SK-N-DZ (cell line): ENCODE data around the gene ARFRP1.

Source experiments
- DNase-seq: peaks from one replicate; pipeline ENCODE4 v3.0.0-alpha.2; 2015; ENCODE audit warnings: low spot score

The ARFRP1 gene

DNA sequence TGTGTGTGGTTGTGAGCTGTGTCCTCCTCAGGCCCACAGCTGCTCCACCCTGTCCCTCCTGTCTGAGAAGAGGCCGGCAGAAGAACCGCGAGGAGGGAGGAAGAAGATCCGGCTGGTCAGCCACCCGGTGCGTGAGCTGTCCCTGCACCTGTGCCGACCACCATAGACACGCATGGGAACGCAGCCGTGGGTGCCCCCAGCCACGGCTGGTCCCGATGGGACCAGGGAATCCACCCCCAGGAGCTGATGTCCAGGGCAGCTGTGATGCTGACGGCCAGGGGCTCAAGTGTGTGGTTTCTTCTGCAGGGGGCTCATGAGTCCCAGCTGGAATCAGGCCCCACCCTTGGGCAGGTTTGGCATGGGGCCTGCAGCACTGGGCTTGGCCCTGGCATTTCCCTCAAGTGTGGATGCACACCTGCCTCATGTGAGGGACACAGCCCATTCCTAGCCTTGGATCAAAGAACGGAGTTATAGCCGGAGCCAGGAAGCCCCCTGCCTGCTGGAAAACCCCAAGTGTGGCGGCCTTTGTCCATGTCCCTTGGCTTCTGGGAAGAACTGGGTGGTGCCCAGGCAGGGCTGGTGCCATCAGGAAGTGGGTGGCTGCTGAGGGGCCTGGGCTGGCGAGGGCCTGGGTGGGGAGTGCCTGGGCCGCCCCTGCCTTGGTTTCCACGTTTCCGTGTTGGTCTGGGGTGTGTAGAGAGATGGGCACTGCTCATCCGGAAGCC, 15.9 kb downstream of the ARFRP1 start:
- no peak for DNase-seq

DNA sequence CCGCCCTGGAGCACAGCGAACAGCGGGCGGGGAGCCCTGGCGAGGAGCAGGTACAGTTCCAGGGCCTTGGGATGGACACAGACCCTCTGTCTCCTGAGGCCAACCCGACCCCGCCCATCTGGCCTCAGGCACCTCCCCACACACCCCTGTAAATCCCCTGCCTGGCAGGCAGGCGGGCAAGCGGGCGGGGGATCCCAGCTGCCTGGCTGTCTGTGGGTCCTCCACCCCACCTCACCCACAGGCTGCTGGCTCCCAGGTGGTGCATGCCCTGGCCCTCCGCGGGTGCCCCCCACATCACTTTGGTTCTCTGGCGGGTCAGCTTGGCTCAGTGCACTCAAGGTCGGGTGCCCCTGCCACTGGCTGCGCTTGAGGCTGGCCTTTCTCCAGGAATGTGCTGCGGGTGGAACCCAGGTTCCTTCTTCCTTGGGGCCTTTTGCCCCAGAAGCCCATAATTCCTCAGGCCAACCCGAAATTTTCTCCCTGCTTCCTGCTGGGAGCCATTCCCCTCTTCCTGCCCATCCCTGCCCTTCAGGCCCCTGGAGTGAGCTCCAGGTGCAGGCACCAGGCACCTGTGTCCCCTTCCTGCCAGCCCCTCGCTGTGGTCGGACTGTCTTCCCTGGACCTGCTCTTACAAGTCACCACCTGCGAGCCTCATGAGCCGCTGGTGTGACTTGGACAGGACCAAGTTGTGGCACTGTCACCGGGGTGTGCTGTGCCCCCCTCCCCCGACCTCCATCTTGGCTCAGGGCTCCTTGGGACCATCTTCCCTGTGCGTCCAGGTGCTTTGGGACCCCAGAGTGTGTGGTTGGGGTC, 16.7 kb downstream of the ARFRP1 start:
- DNase-seq, result no peak

DNA sequence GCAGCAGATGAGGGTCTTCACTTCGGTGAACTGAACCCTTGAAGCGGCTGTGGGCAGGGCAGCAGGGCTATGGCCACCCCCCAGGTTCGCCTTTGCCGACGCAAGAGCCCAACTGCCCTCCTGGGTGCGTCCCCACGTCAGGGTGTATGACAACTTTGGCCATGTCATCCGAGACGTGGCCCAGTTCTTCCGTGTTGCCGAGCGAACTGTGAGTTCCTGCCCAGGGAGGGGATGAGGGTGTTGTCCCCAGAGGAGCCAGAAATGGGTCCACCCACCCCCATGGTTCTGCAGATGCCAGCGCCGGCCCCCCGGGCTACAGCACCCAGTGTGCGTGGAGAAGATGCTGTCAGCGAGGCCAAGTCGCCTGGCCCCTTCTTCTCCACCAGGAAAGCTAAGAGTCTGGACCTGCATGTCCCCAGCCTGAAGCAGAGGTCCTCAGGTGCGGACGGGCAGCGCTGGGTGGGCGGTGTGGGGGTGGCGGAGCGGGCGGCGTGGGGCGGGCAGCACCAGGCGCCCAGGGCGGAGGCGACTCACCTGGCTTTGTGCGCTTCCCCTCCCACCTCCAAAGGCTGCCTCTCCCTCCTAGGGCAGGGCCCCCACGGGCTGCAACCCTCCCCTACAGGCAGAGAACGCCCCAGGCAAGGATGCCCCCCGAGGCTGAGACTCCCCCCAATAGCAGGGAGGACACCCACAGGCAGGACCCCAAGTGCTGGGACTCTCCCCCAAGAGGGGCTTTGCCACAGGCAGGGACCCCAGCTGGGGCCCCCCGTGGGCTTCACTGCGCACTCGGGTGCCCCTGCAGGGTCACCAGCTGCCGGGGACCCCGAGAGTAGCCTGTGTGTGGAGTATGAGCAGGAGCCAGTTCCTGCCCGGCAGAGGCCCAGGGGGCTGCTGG, 17.5 kb downstream of the ARFRP1 start:
- DNase-seq, result no peak

DNA sequence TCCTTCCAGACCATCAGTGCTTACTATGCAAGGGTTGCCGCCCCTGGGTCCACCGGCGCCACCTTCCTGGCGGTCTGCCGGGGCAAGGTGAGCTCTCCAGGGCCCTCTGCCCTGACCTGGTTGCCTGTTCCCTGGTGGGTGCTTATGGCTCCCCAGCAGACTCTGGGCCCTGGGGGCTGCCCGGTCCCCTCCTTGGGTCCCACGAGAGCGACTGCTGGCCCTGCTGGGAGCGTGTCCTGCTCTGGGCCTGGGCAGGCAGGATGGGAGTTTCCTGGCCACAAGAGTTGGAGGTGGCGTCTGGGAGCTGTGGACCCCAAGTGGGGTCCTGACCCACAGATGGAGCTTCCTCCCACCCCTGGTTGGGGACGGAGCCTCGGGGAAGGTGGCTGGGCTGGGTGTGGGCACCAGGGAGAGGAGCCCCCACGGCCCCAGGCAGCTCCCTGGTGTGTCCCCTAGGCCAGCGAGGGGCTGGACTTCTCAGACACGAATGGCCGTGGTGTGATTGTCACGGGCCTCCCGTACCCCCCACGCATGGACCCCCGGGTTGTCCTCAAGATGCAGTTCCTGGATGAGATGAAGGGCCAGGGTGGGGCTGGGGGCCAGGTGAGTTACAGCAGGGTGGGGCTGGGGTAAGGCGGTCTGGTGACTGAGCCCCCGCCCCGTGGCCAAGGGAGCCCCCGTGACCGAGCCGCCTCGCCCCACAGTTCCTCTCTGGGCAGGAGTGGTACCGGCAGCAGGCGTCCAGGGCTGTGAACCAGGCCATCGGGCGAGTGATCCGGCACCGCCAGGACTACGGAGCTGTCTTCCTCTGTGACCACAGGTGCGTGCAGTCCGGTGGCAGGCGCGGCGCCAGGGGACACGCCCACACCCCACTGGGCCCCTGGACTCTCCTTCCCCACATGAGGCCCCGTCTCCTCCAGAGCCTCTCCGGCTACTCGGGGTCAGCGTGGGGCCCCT, 18.5 kb downstream of the ARFRP1 start:
- no peak for DNase-seq

DNA sequence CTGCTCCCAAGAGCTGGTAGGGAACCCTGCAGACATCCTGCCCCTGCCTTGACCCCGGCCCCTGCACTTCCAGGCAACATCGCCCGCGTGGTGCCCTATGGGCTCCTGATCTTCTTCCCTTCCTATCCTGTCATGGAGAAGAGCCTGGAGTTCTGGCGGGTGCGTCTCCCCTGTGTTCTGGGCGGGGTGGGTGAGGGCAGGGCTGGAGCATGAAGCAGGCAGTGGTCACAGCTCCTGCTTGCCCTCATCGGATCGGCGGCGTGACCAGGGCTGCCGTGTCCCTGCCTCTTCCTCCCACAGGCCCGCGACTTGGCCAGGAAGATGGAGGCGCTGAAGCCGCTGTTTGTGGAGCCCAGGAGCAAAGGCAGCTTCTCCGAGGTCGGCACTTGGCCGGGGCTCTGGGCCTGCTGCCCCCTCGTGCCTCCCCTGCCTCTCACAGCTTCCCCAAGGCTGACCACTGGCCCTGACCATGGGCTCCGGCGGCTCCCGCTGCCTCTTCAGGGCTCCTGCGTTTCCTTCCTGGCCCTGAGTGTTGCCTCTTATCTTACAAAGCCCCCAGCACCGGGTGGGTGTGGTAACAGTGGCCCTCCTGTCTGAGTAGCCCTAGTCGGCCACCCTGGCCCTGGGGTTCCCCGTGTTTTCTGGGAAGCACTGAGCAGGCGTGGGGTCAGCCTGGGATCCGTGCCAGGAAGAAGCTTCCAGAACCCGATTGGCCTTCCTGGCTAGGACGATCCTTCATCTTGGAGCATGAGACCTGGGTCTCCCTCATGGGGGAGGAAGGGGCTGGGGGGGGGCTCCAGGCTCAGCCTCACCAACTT, 19.3 kb downstream of the ARFRP1 start:
- no peak for DNase-seq

DNA sequence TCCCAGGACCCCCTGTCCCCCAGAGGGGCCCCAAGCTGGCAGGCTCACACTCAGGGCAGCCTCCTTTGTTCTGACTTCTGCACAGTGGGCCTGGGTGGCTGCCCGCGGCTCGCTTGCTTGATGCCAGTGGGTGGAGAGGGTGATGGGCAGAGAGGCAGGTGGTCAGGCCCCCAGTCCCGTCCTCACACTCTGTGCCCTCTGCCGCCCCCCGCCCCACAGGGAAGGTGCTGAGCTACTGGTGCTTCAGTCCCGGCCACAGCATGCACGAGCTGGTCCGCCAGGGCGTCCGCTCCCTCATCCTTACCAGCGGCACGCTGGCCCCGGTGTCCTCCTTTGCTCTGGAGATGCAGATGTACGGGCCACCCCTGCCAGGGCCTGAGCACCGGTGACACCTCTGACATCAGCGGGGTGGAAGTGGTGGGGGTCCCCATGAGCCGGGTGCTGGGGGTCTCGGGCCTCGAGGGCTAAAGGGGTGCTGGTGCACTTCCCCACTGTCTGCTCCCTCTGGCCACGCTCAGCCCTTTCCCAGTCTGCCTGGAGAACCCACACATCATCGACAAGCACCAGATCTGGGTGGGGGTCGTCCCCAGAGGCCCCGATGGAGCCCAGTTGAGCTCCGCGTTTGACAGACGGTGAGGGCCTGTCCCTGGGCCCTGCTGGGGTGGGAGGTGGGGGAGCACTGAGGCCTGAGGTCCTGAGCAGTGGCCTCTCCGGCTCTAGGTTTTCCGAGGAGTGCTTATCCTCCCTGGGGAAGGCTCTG, 20.2 kb downstream of the ARFRP1 start:
- DNase-seq, result no peak

DNA sequence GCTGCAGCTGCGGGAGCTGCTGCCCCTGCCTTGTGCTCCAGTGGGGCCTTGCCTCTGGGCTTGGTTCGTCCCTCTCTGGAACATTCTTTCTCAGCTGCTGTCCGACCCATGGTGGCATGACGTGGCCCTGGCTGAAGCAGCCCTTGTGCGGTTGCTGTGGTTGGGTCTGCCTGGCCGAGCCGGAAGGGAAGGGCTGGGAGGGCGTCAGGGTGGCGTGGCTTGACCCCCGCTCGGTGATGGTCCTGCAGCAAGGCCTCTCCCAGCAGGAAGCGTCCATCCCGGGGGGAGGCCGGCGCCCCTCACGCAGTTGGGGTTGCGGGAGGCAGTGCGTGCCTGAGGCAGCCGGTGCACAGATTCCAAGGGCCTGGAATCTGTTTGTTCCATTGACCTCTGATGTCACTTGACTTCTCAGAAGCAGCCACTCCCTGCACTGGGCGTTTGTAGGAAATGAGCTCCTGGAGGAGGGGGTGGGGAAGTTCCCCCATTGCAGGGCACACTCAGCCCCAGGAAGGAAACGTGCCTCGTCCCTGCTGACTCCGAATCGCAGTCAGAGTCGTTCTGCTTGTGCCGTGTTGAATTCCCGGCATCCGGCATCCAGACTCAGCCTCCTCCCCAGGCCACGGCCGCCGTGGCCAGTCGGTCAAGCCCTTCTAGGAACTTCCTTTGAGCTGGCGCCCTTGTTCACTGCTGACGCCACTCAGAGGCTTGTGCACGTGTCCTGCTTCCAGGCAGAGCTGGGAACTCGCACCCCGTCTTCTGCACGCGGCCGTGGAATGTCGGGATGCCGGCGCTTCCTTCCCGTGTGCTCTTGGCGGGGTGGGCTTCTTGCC, 21.1 kb downstream of the ARFRP1 start:
- DNase-seq, result peak; percentile 71

DNA sequence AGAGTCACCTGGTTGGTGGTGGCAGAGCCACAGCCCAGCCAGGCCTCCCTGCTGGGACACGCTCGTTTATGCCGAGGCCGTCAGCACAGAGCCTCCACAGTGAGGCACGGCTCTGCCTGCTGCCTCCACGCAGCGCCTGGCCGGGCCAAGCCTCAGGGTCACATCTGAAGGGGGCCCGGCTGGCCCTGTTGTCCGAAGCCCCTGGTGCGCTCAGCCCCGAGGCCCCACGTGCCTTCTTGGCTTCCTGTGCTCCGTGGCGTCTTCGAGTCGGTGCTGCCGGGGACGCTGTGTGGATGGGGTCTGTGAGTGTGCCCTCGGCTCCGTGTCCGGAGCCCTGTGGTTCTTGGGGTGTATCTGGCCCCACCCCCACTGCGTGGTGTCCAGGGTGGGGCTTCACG, 21.7 kb downstream of the ARFRP1 start:
- no peak for DNase-seq

DNA sequence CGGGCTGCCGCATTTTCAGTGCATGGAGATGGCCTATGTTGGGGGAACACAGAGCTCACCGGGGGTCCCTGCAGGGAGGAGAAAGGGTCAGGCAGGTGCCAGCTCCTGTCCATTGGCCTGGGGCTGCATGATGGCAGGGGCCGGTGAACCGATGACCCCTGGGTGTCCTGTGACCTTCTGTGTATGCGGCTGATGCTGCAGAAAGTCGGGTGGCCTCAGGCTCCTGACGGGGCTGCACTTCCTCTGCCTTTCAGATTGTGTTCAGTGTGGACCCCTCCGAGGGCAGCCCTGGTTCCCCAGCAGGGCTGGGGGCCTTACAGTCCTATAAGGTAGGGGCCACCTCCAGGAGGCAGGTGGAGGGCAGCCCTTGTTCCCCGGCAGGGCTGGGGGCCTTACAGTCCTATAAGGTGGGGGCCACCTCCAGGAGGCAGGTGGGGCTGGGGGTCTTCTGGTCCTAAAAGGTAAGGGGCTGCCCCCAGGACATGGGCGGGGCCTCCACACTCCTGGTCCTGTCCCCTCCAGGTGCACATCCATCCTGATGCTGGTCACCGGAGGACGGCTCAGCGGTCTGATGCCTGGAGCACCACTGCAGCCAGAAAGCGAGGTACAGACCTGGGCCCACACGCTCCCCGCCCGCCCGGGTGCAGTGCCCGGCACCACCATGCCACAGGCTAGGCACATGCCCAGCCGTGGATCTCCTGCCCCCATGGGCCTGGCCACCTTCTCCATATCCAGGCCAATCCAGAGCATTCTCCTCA, 22.3 kb downstream of the ARFRP1 start:
- no peak for DNase-seq

DNA sequence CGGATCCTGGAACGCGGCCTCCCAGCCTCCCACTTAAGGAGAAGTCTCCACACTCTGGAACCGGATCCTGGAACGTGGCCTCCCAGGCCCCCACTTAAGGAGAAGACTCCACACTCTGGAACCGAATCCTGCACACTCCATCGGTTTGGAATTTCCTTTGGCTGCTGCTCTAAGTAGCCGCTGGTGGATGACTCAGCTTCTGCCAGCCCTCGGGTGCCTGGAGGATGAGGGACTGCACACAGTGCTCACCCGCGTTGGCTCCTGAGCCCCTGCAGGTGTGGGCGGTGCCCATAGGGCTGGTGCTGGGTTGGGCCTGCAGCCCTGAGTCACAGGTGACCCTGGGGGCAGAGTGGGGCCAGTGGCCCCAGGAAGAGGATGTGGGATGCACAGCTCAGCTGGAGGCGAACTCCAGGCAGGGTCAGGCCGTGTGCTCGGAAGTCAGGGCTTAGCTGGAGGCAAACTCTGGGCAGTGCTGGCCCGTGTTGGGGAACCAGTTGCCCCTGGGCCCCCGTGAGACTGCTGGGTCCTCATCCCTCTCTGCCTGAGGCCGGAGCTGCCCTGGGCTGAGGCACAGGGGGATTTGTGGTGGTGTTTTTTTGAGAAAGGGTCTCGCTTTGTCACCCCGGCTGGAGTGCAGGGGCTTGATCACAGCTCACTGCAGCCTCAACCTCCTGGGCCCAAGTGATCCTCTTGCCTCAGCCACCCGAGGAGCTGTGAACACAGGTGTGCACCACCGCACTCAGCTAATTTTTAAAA, 25.2 kb downstream of the ARFRP1 start:
- DNase-seq, result no peak

DNA sequence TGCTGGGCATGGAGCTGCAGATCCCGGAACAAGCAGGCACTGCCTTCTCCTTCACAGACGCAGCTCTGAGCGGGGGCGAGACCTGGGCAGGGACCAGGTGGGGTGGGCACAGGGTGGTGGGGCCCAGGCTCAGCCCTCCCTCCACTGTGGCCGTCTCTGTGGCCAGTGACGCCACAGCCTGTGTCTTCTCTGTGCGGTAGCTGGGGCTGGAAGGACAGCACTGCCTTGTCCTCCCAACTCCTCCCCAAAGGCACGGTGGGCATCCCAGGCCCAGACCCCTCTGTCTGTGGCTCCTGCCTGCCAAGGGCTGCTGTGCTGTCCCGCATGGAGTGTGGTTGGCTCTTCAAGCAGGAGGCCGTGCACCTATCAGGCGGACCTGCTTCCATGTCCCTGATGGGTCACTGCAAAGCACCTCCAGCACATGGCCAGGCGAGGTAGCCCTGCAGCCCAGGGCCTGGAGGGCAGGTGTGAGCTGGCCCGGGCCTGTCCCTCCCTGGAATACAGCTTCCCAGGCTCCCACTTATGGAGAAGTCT, 26.1 kb downstream of the ARFRP1 start:
- no peak for DNase-seq

DNA sequence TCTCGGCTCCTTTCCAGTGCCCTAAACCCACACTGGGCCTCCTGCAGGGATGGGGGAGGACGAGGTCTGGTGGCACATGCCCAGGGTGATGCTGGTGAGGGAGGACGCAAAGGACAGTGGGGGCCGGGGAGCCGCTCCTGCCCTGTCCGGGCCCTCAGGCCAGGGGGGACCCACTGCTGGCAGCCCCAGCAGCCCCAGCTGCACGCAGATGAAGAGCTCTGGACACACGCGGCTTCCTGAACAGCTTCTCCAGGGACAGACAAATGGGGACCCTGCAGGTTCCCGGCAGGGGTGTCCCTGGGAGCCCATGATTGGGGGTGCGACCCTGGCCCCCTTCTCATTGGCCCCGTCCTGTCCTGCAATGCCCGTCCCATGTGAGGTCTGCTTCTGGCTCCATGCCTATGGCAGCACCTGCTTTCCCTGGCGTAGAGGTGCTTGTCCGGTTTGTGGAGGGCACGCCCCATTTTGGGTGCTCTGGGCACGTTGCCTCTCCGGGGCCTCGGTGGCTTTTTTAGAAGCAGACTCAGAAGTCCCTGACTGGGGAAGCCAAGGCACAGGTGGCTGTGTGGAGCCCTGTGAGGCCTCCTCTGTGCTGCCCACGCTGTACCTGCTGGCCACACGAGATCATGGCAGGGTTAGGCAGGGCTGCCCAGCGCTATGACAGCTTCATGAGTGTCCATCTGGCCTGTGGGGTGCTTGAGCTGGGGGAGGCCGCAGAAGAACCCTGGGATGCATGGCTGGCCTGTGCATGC, 26.7 kb downstream of the ARFRP1 start:
- DNase-seq, result no peak

DNA sequence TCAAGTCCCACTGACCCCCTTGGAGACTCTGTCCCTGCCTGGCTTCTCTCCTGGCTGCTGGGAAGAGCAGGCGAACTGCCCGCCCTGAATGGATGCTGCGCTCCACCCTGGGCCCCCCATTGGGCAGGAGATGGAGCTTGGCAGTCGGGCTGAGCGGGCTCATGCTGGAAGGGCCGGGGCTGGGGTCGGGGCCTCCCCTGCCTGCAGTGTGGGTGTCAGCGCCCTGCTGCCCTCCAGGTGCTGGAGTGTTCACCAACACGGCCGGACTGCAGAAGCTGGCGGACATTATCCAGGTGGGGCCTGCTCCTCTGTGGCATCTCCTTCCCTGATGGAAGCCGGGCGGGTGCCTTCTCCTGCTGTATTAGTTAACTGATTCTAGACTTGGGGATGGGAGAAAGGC, 27.3 kb downstream of the ARFRP1 start:
- DNase-seq, result no peak

DNA sequence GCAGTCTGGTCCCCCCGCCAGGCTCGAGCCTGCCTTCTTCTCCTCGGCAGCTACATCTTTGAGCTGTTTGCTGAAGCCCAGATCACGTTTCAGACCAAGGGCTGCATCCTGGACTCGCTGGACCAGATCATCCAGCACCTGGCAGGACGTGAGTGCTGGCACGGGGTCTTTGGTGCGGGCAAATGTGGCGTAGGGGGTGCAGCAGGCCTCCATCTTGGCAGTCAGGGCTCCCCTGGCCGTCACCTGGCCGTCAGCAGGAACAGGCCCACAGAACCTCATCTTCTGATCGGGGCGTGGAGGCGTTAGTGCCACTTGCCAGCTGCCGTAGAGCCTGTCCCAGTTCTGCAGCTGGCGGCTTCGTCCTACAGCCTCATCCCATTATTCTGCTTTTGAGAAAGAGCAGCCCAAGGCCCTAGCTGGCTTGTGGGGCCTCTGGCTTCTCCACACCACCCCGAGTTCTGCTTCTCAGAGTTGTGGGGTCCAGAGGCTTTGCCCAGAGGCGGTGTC, 27.9 kb downstream of the ARFRP1 start:
- DNase-seq, result no peak

DNA sequence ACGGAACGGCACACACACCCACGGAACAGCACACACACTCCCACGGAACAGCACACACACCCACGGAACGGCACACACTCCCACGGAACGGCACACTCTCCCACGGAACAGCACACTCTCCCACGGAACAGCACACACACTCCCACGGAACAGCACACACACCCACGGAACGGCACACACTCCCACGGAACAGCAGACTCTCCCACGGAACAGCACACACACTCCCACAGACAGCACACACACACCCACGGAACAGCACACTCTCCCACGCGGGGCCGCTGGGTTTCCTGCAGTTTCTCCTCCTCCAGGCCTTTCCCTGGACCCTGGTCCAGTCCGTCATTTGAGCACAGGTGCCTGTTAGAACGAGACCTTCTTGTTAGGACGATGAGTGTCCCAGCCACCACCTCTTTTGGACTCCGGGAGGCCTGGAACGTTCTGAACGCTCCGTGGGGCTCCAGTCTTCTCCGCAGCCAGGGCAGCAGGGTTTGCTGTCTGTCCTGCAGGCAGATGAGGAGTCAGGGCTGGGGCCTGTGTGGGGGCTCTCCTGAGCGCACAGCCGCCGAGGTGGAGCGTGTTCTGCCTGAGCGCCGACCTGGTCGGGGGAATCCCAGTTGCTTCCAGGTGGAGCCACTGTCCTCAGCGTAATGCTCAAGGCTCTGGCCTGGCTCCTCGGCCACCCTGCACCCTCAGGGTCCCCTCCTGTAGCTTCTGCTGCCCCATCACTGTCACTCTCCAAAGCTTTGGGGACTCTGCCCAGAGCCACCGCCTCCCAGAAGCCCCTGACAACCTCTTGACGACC, 28.9 kb downstream of the ARFRP1 start:
- DNase-seq, result no peak
